K562 (cell line): Measurements from ENCODE around the gene ABCB9. TPM values are rescaled to one million over a fixed set of nuclear protein-coding genes. Genes with fewer than 3 reads are reported as not detected.

Source experiments
- ATF4 ChIP-seq: fragments of 450-650 bp; formaldehyde crosslinking; IDR thresholded peaks from 2 replicates; pipeline ENCODE4 v1.4.0; 2022; ENCODE audit warnings: mild to moderate bottlenecking, moderate library complexity
- BHLHE40 ChIP-seq: IDR thresholded peaks from 2 replicates; pipeline ENCODE4 v1.6.1; 2011; ENCODE audit warnings: low read length, improper control_type of control experiment
- DMBX1 ChIP-seq: fragments of 250-450 bp; sonication (Bioruptor Pico); IDR thresholded peaks from 2 replicates; pipeline ENCODE4 v1.8.0; 2022; ENCODE audit warnings: inconsistent platforms, mild to moderate bottlenecking, moderate library complexity, borderline replicate concordance
- E2F5 ChIP-seq: sonication (generic); formaldehyde crosslinking; IDR thresholded peaks from 2 replicates; pipeline ENCODE4 v1.8.0; 2022; ENCODE audit warnings: mild to moderate bottlenecking, missing genetic modification reagents
- ELF1 ChIP-seq: fragments of 200-800 bp; sonication (Bioruptor generic); IDR thresholded peaks from 2 replicates; pipeline ENCODE4 v1.6.1; 2016; ENCODE audit warnings: missing genetic modification characterization, missing compliant biosample characterization
- IRF9 ChIP-seq: fragments of 450-650 bp; IDR thresholded peaks from 2 replicates; pipeline ENCODE4 v1.6.1; 2016; ENCODE audit warnings: missing biosample characterization, missing genetic modification characterization
- MAFK ChIP-seq: IDR thresholded peaks from 2 replicates; pipeline ENCODE4 v1.6.1; 2011; ENCODE audit warnings: low read length, improper control_type of control experiment
- NCOA6 ChIP-seq: fragments of 450-650 bp; IDR thresholded peaks from 2 replicates; pipeline ENCODE4 v1.6.1; 2017; ENCODE audit warnings: mild to moderate bottlenecking
- RFX5 ChIP-seq: IDR thresholded peaks from 2 replicates; pipeline ENCODE4 v1.6.1; 2011; ENCODE audit warnings: low read depth, mild to moderate bottlenecking, improper control_type of control experiment, low read length
- SMAD4 ChIP-seq: fragments of 250-450 bp; sonication (Bioruptor Pico); conservative IDR thresholded peaks from 2 replicates; pipeline ENCODE4 v1.8.0; 2021; ENCODE audit warnings: inconsistent platforms, mild to moderate bottlenecking, moderate library complexity
- SP2 ChIP-seq: IDR thresholded peaks from 2 replicates; pipeline ENCODE4 v1.6.1; 2011; ENCODE audit warnings: mild to moderate bottlenecking, low read depth, low read length, moderate library complexity; ENCODE audit not compliant: poor library complexity, severe bottlenecking; ENCODE audit errors: extremely low read depth
- VEZF1 ChIP-seq: fragments of 200-800 bp; sonication (Bioruptor generic); IDR thresholded peaks from 2 replicates; pipeline ENCODE4 v1.6.1; 2017; ENCODE audit warnings: missing genetic modification characterization, missing compliant biosample characterization
- ZNF76 ChIP-seq: fragments of 250-450 bp; sonication (Bioruptor Pico); IDR thresholded peaks from 2 replicates; pipeline ENCODE4 v1.4.0; 2020; ENCODE audit warnings: mild to moderate bottlenecking, moderate library complexity, borderline replicate concordance
- polyA plus RNA-seq, 8 experiments: library from polyadenylated mRNA; depleted of rRNA in 4 of 8; stranded (reverse) in 5 of 8; unstranded in 3 of 8; fragments of >200 nt; fragmentation: Nextera tagmentation in 2 of 8; fragmentation: Illumina TruSeq in 1 of 8; extraction: Ambion mirVana in 2 of 8; extraction: Trizol in 1 of 8; gene quantifications; 2 replicates each; pipeline versions ENCODE4 v1.2.1 to v1.2.3, GENCODE V29; 2011 to 2014; ENCODE audit warnings: inconsistent platforms in 1 of 8, missing spikeins in 1 of 8
- total RNA-seq, 7 experiments: library from RNA; depleted of rRNA in 6 of 7; stranded (reverse); fragments of >200 nt in 6 of 7; fragmentation: Illumina TruSeq in 2 of 7; extraction: Trizol in 2 of 7; gene quantifications; 2 replicates each; pipeline versions ENCODE4 v1.2.1 to v1.2.3, GENCODE V29; 2011 to 2021; ENCODE audit warnings: low replicate concordance in 1 of 7
- TF ChIP-seq, protein P1 (sequence below): fragments of 250-450 bp; sonication (Bioruptor Pico); IDR thresholded peaks from 2 replicates; pipeline ENCODE4 v1.8.0; 2022; ENCODE audit warnings: moderate library complexity, mild to moderate bottlenecking, inconsistent platforms
- TF ChIP-seq, protein P2 (sequence below), 3 experiments: fragments of 200-800 bp in 1 of 3; sonication (Bioruptor generic) in 1 of 3; sonication (generic) in 1 of 3; formaldehyde crosslinking in 1 of 3; IDR thresholded peaks; 2 replicates each; pipeline versions ENCODE4 v1.6.1 to v1.8.0; 2016 to 2022; ENCODE audit warnings: mild to moderate bottlenecking in 2 of 3, missing compliant biosample characterization in 2 of 3, missing genetic modification characterization in 2 of 3, missing genetic modification reagents in 1 of 3
- TF ChIP-seq, protein P3 (sequence below): fragments of 450-650 bp; formaldehyde crosslinking; IDR thresholded peaks from 2 replicates; pipeline ENCODE4 v1.4.0; 2020; ENCODE audit warnings: mild to moderate bottlenecking, mixed read lengths

Gene ABCB9
- total and polyA plus RNA-seq, 9 of the 15 experiments (the other 6 are each of a cell fraction or from before 2014, with no cell fraction given), result 0.20 to 12.6 (median 6.2) TPM

DNA sequence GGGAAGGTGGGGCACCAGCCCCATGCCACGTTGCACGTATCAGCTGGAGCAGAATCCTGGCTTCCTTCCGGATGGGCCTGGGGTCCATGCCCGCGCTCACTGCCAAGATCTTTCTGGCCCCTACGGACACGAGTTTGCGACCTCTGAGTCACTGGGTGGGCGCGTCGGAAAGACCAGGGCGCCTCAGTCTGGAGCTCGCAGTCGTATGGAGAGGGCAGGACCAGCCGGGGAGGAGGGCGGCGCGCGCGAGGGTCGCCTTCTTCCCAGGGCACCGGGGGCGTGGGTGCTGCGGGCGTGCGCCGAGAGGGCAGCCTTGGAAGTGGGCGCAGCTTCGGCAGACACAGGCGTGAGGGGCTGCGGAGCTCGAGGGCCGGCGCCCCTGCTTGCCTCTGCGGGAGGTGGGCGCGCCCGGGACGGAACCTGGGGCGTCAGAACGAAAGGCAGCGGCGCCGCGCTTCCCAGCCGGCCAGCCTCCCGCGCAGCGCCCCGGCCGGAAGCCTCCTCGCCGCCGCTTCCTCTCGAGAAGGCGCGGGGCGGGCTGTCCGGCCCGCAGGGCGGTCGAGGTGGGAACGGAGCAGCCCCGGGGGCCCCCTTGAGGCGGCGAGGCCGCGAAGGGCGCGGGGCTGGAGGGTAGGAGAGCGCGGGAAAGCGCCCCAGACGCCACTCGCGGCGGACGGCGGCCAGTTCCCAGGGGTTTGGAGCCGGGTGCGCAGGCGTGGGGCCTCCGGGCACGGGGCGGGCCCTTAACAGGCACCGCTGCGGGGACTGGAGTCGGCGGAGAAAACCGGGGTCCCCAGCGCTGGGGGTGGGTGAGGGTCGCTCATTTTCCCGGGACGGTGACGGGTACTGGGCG is 14.1 kb upstream of the ABCB9 start, which contains the start of gene ARL6IP4 (continued):
- TF ChIP-seq IRF9 (tag) (no peak), BHLHE40 (no peak), RFX5 (no peak), MAFK (no peak), DMBX1 (CRISPR knock-in tag) (peak; percentile 46; the same call in 1 of the 2 replicates), SMAD4 (CRISPR knock-in tag) (peak; percentile 89), ZNF76 (CRISPR knock-in tag) (peak; percentile 78; the same call in 1 of the 2 replicates), ATF4 (0 out of 2 replicates have a peak, but pooled peaks have one; percentile 22), SP2 (no peak), ELF1 (no peak; the same call in 1 of the 2 replicates), VEZF1 (CRISPR knock-in tag) (peak; percentile 83), NCOA6 (no peak), E2F5 (no peak)
- TF ChIP-seq, protein P1, sequence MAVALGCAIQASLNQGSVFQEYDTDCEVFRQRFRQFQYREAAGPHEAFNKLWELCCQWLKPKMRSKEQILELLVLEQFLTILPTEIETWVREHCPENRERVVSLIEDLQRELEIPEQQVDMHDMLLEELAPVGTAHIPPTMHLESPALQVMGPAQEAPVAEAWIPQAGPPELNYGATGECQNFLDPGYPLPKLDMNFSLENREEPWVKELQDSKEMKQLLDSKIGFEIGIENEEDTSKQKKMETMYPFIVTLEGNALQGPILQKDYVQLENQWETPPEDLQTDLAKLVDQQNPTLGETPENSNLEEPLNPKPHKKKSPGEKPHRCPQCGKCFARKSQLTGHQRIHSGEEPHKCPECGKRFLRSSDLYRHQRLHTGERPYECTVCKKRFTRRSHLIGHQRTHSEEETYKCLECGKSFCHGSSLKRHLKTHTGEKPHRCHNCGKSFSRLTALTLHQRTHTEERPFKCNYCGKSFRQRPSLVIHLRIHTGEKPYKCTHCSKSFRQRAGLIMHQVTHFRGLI, result 0 out of 2 replicates have a peak, but pooled peaks have one; percentile 15
- TF ChIP-seq, protein P2, sequence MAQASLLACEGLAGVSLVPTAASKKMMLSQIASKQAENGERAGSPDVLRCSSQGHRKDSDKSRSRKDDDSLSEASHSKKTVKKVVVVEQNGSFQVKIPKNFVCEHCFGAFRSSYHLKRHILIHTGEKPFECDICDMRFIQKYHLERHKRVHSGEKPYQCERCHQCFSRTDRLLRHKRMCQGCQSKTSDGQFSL (CRISPR knock-in tag; IDR thresholded peaks at IDR 0.05), result no peak
- TF ChIP-seq, protein P2 (tag; IDR thresholded peaks at IDR 0.05), result no peak
- TF ChIP-seq, protein P3, sequence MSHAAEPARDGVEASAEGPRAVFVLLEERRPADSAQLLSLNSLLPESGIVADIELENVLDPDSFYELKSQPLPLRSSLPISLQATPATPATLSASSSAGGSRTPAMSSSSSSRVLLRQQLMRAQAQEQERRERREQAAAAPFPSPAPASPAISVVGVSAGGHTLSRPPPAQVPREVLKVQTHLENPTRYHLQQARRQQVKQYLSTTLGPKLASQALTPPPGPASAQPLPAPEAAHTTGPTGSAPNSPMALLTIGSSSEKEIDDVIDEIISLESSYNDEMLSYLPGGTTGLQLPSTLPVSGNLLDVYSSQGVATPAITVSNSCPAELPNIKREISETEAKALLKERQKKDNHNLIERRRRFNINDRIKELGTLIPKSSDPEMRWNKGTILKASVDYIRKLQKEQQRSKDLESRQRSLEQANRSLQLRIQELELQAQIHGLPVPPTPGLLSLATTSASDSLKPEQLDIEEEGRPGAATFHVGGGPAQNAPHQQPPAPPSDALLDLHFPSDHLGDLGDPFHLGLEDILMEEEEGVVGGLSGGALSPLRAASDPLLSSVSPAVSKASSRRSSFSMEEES (CRISPR knock-in tag), result no peak
